Activated naive CD8-positive, alpha-beta T cell (primary cell): Measurements from ENCODE around the gene EYS.
"Not testable (repeated sequence)": the region's sequence is repeated elsewhere in the genome, so short reads cannot be mapped to it uniquely, and the experiment has no call there.

ENCODE experiments used
- H3K27ac Mint-ChIP-seq: one replicate; pipeline ENCODE4 v1.8.0; 2021; ENCODE audit warnings: mixed read lengths
- H3K27me3 Mint-ChIP-seq: one replicate; pipeline ENCODE4 v1.8.0; 2021; ENCODE audit warnings: mixed read lengths
- H3K36me3 Mint-ChIP-seq: one replicate; pipeline ENCODE4 v1.8.0; 2021; ENCODE audit warnings: mixed read lengths
- H3K4me1 Mint-ChIP-seq: one replicate; pipeline ENCODE4 v1.8.0; 2021; ENCODE audit warnings: low read depth, mixed read lengths
- H3K4me3 Mint-ChIP-seq: one replicate; pipeline ENCODE4 v1.8.0; 2021; ENCODE audit warnings: mild to moderate bottlenecking, mixed read lengths
- H3K9me3 Mint-ChIP-seq: one replicate; pipeline ENCODE4 v1.8.0; 2021; ENCODE audit warnings: low read depth, mixed read lengths

EYS gene

GRCh38 chr6:65650086-65650485, 56.9 kb downstream of the EYS start:
- Mint-ChIP-seq H3K4me1 (no peaks in the 10 kb centered on the region), H3K27me3 (no peaks in the 10 kb centered on the region), H3K36me3 (no peaks in the 10 kb centered on the region), H3K9me3 (peaks cover 7% of the 10 kb centered on the region), H3K27ac (no peak overlapping the region), H3K4me3 (no peak overlapping the region)

- no peak overlapping the region for H3K4me3 Mint-ChIP-seq
- H3K27me3 Mint-ChIP-seq: no peaks in the 10 kb centered on the region
- peaks cover 7% of the 10 kb centered on the region for H3K9me3 Mint-ChIP-seq
- H3K27ac Mint-ChIP-seq: no peak overlapping the region
- H3K4me1 Mint-ChIP-seq: no peaks in the 10 kb centered on the region
- H3K36me3 Mint-ChIP-seq: no peaks in the 10 kb centered on the region
Observed at GRCh38 chr6:65649392-65649791, 57.6 kb downstream of the EYS start.

DNA sequence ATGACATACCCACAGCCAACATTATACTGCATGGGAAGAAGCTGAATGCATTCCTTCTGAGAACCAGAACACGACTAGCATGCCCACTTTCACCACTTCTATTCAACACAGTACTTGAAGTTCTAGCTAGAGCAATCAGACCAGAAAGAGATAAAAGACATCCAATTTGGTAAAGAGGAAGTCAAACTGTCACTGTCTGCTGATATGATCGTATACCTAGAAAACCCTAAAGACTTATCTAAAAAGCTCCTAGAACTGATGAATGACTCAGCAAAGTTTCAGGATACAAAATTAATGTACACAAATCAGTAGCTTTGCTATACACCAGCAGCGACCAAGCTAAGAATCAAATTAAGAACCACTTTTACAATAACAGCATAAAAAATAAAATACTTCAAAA, 60.5 kb downstream of the EYS start:
- Mint-ChIP-seq H3K36me3 (no peaks in the 10 kb centered on the region), H3K4me1 (no peaks in the 10 kb centered on the region), H3K9me3 (peaks cover 3% of the 10 kb centered on the region), H3K27me3 (no peaks in the 10 kb centered on the region), H3K27ac (no peak overlapping the region), H3K4me3 (no peak overlapping the region)

DNA sequence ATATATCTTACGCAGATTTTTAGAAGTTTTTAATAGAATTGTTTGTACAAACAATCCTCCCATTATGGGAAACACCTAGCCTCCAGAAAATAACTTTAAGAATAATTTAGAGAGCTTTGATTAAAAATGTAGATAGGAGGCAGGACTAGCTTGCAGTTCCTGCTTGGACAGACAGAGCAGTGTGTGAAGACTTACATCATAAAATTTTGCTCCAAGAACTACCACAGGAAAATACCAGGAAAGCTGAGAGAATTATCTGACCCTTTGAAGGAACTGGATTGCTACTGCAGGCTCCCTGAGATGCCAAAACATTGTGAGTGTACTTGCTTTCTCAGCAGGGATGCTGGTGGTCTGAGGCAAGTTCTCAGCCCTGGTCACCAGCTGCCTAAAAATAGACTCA, 64.2 kb downstream of the EYS start:
- Mint-ChIP-seq H3K9me3 (no peaks in the 10 kb centered on the region), H3K27ac (no peak overlapping the region), H3K36me3 (no peaks in the 10 kb centered on the region), H3K4me1 (no peaks in the 10 kb centered on the region), H3K27me3 (no peaks in the 10 kb centered on the region), H3K4me3 (no peak overlapping the region)

DNA sequence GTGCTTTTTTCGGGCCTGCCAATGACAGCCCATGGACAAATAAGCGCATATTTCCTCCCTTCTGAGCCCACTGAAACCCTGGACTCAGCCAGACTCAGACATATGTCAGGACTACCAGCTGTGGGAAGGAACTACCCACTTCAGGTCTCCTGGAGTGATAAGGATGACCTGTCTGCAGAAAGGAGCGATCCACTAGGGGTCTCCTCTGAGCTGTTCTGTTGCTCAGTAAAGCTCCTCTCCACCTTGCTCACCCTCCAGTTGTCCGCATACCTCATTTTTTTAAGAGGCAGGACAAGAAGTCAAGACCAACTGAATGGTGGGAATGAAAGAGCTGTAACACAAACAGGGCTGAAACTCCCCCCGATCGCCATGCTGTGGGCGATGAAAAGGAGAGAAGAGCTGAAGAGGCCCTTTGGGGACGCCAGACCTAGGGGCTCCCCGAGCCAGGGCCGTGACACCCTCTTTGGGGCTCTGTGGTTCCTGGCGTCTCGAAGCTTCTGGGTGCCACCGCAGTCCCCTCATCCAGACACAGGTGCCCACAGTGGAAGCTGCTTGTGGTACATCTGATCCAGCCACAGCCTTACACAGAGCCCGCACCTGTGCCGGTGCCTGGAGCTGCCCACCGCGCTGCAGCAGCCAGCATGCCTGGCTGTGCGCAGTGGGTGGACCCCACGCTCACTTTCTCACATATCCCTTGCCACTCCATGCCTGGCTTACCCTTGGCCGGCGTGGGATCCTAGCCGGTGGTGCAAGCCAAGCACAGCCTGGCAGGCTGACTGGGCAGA, 68.8 kb downstream of the EYS start:
- Mint-ChIP-seq H3K27me3 (no peaks in the 10 kb centered on the region), H3K9me3 (no peaks in the 10 kb centered on the region), H3K27ac (no peak overlapping the region), H3K4me1 (no peaks in the 10 kb centered on the region), H3K4me3 (no peak overlapping the region), H3K36me3 (no peaks in the 10 kb centered on the region)

DNA sequence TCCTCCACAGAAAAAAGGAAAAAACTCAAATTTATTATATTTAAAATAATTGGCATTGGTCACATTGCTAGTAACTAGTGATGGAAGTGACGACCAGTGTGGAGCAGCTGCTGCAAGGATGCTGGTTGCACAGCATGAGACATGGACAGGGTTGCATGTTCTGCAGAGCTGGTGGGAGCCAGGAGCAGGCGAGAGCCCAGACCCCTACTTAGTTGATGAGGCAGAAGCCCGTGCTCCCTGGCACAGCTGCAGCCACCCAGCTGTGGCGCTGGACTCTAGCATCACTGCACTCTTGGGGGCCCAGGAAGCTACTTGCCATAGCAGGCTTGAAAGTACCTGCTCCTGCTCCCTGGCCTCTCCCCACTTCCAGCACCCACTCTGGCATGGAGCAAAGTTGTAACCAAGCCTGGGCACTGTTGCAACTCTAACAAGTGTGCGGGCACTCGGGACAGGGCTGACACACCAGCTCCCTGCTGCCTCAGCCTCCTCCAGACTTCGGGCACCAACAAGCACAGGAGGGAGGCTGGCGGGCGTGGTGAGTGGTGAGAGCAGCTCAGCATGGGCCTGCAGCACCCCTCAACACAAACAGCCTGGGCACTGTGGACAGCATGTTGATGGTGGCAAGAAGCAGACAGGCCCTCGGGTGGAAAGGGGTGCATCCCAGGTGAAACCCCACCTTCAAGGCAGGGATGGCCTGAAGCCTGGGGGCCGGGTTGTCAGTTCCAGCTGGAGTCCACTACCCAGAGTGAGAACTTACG, 69.6 kb downstream of the EYS start:
- no peaks in the 10 kb centered on the region for H3K9me3 Mint-ChIP-seq
- no peaks in the 10 kb centered on the region for H3K36me3 Mint-ChIP-seq
- no peaks in the 10 kb centered on the region for H3K27me3 Mint-ChIP-seq
- no peaks in the 10 kb centered on the region for H3K4me1 Mint-ChIP-seq
- no peak overlapping the region for H3K4me3 Mint-ChIP-seq
- H3K27ac Mint-ChIP-seq: no peak overlapping the region

GRCh38 chr6:65633501-65633900, 73.5 kb downstream of the EYS start:
- Mint-ChIP-seq H3K4me3 (no peak overlapping the region), H3K36me3 (no peaks in the 10 kb centered on the region), H3K4me1 (no peaks in the 10 kb centered on the region), H3K9me3 (peaks cover 6% of the 10 kb centered on the region), H3K27ac (no peak overlapping the region), H3K27me3 (no peaks in the 10 kb centered on the region)

- H3K36me3 Mint-ChIP-seq: no peaks in the 10 kb centered on the region
- no peak overlapping the region for H3K27ac Mint-ChIP-seq
- H3K4me1 Mint-ChIP-seq: no peaks in the 10 kb centered on the region
- no peak overlapping the region for H3K4me3 Mint-ChIP-seq
- no peaks in the 10 kb centered on the region for H3K27me3 Mint-ChIP-seq
- H3K9me3 Mint-ChIP-seq: peaks cover 6% of the 10 kb centered on the region
Observed at GRCh38 chr6:65631711-65632110, 75.3 kb downstream of the EYS start.

- peaks cover 13% of the 10 kb centered on the region for H3K9me3 Mint-ChIP-seq
- H3K36me3 Mint-ChIP-seq, H3K4me3 Mint-ChIP-seq, H3K27ac Mint-ChIP-seq, H3K4me1 Mint-ChIP-seq, H3K27me3 Mint-ChIP-seq: not testable (repeated sequence)
Observed at GRCh38 chr6:65627434-65627999, 79.5 kb downstream of the EYS start.

- Mint-ChIP-seq H3K4me1 (no peaks in the 10 kb centered on the region), H3K27ac (no peak overlapping the region), H3K27me3 (no peaks in the 10 kb centered on the region), H3K36me3 (no peaks in the 10 kb centered on the region), H3K9me3 (peaks cover 13% of the 10 kb centered on the region), H3K4me3 (no peak overlapping the region)
Observed at GRCh38 chr6:65627015-65627414, 80.0 kb downstream of the EYS start.

DNA sequence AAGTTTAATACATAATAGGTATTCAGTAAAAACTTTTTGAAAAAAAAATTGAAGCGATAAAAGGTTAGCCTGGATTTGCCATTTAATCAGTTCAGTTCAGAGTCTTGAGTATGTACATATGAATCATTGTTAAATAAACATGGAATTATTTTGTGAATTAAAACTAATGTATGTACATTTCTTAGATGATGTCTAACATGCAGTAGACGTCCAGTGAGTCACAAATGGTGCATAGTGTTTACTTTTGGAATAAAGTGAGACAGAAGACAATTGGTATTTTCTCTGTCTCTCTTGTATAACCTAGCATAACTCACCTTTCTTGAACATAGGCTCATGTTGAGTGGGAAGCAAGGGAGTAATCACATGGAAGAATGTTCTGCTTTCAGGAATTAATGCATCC, 83.5 kb downstream of the EYS start:
- H3K27ac Mint-ChIP-seq: no peak overlapping the region
- peaks cover 7% of the 10 kb centered on the region for H3K9me3 Mint-ChIP-seq
- no peaks in the 10 kb centered on the region for H3K4me1 Mint-ChIP-seq
- H3K36me3 Mint-ChIP-seq: no peaks in the 10 kb centered on the region
- H3K27me3 Mint-ChIP-seq: no peaks in the 10 kb centered on the region
- no peak overlapping the region for H3K4me3 Mint-ChIP-seq

- Mint-ChIP-seq H3K4me1 (no peaks in the 10 kb centered on the region), H3K9me3 (peaks cover 4% of the 10 kb centered on the region), H3K27me3 (no peaks in the 10 kb centered on the region), H3K36me3 (no peaks in the 10 kb centered on the region), H3K4me3 (no peak overlapping the region), H3K27ac (no peak overlapping the region)
Observed at GRCh38 chr6:65610746-65611145, 96.3 kb downstream of the EYS start.

GRCh38 chr6:65595540-65595939, 111.5 kb downstream of the EYS start:
- H3K36me3 Mint-ChIP-seq: no peaks in the 10 kb centered on the region
- H3K27me3 Mint-ChIP-seq: no peaks in the 10 kb centered on the region
- no peaks in the 10 kb centered on the region for H3K4me1 Mint-ChIP-seq
- H3K9me3 Mint-ChIP-seq: peaks cover 15% of the 10 kb centered on the region
- H3K27ac Mint-ChIP-seq: no peak overlapping the region
- H3K4me3 Mint-ChIP-seq: no peak overlapping the region

- Mint-ChIP-seq H3K36me3 (no peaks in the 10 kb centered on the region), H3K4me3 (no peak overlapping the region), H3K27ac (no peak overlapping the region)
Observed at GRCh38 chr6:65570340-65570739, 136.7 kb downstream of the EYS start.

GRCh38 chr6:65569505-65569904, 137.5 kb downstream of the EYS start:
- no peaks in the 10 kb centered on the region for H3K27me3 Mint-ChIP-seq
- peaks cover 9% of the 10 kb centered on the region for H3K9me3 Mint-ChIP-seq
- H3K27ac Mint-ChIP-seq: no peak overlapping the region
- H3K4me1 Mint-ChIP-seq: no peaks in the 10 kb centered on the region
- H3K36me3 Mint-ChIP-seq: no peaks in the 10 kb centered on the region
- H3K4me3 Mint-ChIP-seq: no peak overlapping the region

More at GRCh38 chr6:65570340-65570739, 136.7 kb downstream of the EYS start:
- Mint-ChIP-seq H3K9me3 (peaks cover 8% of the 10 kb centered on the region), H3K27me3 (no peaks in the 10 kb centered on the region), H3K4me1 (no peaks in the 10 kb centered on the region)
